ENCODE results near the gene BCL11B.

DNA sequence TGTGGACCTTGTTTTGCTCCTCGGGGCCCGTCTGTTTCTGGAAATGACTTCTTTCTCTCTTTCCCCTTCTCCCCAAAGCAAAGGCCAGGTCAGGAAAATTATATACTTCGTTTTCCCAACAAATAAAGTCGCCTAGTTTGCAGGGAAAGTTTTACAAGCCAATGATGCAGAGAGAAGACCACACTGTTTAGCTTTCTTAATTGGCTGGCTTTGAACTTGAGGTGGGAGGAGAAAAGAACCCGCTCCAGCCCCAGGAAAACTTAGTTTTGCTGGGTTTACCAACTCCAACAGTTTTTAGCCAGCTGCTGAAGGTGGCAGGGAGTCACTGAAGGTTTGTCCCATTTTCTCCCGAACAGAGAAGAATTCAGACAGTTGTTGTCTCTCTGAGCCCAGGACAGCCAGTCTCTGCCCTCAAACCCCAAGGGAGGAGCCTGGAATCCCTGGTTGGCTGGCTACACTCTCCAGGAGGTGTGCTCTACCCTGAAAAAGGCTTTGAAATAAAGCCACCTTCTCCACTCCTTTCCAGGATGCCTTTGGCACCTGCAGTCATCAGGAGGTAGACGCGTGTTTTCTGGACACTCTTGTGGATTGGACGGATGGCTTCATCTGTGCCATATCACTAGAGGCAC is 24.8 kb downstream of the BCL11B start:
- TF ChIP-seq ZFP30 (CRISPR knock-in tag; IDR thresholded peaks at IDR 0.05) (no peak), ARNTL (CRISPR knock-in tag; IDR thresholded peaks at IDR 0.05; ENCODE audit: borderline replicate concordance, low read depth) (no peak), OSR1 (CRISPR knock-in tag; IDR thresholded peaks at IDR 0.05) (no peak), TSHZ2 (CRISPR knock-in tag; IDR thresholded peaks at IDR 0.05) (no peak), PPARA (CRISPR knock-in tag; IDR thresholded peaks at IDR 0.05; ENCODE audit: borderline replicate concordance) (no peak), ZNF70 (CRISPR knock-in tag; IDR thresholded peaks at IDR 0.05) (no peak), ISL1 (CRISPR knock-in tag; IDR thresholded peaks at IDR 0.05) (no peak), TCF4 (CRISPR knock-in tag; IDR thresholded peaks at IDR 0.05; ENCODE audit: borderline replicate concordance) (no peak)
- TF ChIP-seq, protein P1, sequence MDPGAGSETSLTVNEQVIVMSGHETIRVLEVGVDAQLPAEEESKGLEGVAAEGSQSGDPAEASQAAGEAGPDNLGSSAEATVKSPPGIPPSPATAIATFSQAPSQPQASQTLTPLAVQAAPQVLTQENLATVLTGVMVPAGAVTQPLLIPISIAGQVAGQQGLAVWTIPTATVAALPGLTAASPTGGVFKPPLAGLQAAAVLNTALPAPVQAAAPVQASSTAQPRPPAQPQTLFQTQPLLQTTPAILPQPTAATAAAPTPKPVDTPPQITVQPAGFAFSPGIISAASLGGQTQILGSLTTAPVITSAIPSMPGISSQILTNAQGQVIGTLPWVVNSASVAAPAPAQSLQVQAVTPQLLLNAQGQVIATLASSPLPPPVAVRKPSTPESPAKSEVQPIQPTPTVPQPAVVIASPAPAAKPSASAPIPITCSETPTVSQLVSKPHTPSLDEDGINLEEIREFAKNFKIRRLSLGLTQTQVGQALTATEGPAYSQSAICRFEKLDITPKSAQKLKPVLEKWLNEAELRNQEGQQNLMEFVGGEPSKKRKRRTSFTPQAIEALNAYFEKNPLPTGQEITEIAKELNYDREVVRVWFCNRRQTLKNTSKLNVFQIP (CRISPR knock-in tag; IDR thresholded peaks at IDR 0.05; ENCODE audit: borderline replicate concordance, low read depth): no peak
- TF ChIP-seq, protein P2, sequence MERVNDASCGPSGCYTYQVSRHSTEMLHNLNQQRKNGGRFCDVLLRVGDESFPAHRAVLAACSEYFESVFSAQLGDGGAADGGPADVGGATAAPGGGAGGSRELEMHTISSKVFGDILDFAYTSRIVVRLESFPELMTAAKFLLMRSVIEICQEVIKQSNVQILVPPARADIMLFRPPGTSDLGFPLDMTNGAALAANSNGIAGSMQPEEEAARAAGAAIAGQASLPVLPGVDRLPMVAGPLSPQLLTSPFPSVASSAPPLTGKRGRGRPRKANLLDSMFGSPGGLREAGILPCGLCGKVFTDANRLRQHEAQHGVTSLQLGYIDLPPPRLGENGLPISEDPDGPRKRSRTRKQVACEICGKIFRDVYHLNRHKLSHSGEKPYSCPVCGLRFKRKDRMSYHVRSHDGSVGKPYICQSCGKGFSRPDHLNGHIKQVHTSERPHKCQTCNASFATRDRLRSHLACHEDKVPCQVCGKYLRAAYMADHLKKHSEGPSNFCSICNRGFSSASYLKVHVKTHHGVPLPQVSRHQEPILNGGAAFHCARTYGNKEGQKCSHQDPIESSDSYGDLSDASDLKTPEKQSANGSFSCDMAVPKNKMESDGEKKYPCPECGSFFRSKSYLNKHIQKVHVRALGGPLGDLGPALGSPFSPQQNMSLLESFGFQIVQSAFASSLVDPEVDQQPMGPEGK (CRISPR knock-in tag; IDR thresholded peaks at IDR 0.05; ENCODE audit: borderline replicate concordance): no peak
